Upper lobe of left lung (tissue), 4 donors: ENCODE data around the gene CST8.

Experiments used
- CTCF ChIP-seq, 6 experiments: fragments of 450-650 bp in 4 of 6; fragments of 200-600 bp in 2 of 6; sonication (generic) in 2 of 6; IDR thresholded peaks; one replicate each; pipeline ENCODE4 v1.5.1; 2016 to 2019; ENCODE audit warnings: antibody characterized with exemption in 6 of 6
- POLR2A ChIP-seq, 4 donors: fragments of 450-650 bp; IDR thresholded peaks; one replicate each; pipeline ENCODE4 v1.5.1; 2016 to 2017; ENCODE audit warnings: antibody characterized with exemption in 4 of 4, mild to moderate bottlenecking in 2 of 4
- POLR2AphosphoS5 ChIP-seq, 2 donors: sonication (generic); formaldehyde crosslinking; IDR thresholded peaks; one replicate each; pipeline ENCODE4 v1.5.1; 2017; ENCODE audit warnings: antibody characterized with exemption in 2 of 2

GRCh38 chr20:23488996-23489395 is 1.9 kb upstream of the CST8 start:
- no peak for TF ChIP-seq POLR2A (IDR thresholded peaks at IDR 0.05)
- TF ChIP-seq CTCF (IDR thresholded peaks at IDR 0.05) = no peak
- TF ChIP-seq POLR2AphosphoS5 (IDR thresholded peaks at IDR 0.05) = no peak
